NT2/D1 (cell line): ENCODE results near the gene XG.

Source experiments
- SUZ12 ChIP-seq: IDR thresholded peaks from 2 replicates; pipeline ENCODE4 v1.6.1; 2011; ENCODE audit not compliant: insufficient read length, insufficient read depth; ENCODE audit errors: extremely low read depth
- YY1 ChIP-seq: IDR thresholded peaks from 2 replicates; pipeline ENCODE4 v1.6.1; 2011; ENCODE audit not compliant: insufficient read length, insufficient read depth
- ZNF274 ChIP-seq: IDR thresholded peaks from 2 replicates; pipeline ENCODE4 v1.6.1; 2011; ENCODE audit warnings: mild to moderate bottlenecking, low read depth, low read length

GRCh38 chrX:2788980-2789379 is 37.1 kb downstream of the XG start:
- TF ChIP-seq SUZ12 = no peak
- TF ChIP-seq ZNF274 = no peak
- no peak for TF ChIP-seq YY1
